Left ventricle myocardium inferior (tissue), 1 donor: ENCODE data around the gene CD164. TPM values are rescaled to one million over a fixed set of nuclear protein-coding genes. Genes with fewer than 3 reads are reported as not detected.

ENCODE experiments used
- DNase-seq: peaks from one replicate; pipeline ENCODE4 v3.0.0-alpha.2; 2020
- H3K27ac ChIP-seq: fragments of 200-600 bp; replicated peaks from 2 replicates; pipeline ENCODE4 v1.8.0; 2021
- H3K27me3 ChIP-seq: fragments of 200-600 bp; 2 replicates; pipeline ENCODE4 v1.8.0; 2021; ENCODE audit warnings: low read depth
- H3K36me3 ChIP-seq: fragments of 200-600 bp; 2 replicates; pipeline ENCODE4 v1.8.0; 2021
- H3K4me1 ChIP-seq: fragments of 200-600 bp; 2 replicates; pipeline ENCODE4 v1.8.0; 2021
- H3K4me3 ChIP-seq: fragments of 200-600 bp; 2 replicates; pipeline ENCODE4 v1.8.0; 2021; ENCODE audit warnings: mild to moderate bottlenecking, moderate library complexity
- H3K9me3 ChIP-seq: fragments of 200-600 bp; replicated peaks from 2 replicates; pipeline ENCODE4 v1.8.0; 2021
- intact Hi-C: fragments of 100-400 bp; cut with micrococcal nuclease; formaldehyde crosslinking; loops from one replicate; pipeline ENCODE4 v1.11.0; 2022
- total RNA-seq: library from RNA; stranded (reverse); fragmentation: NEBNext Ultra II Directional; extraction: Animal tissue kit (Norgen Biotek cat#: 25700); gene quantifications from one replicate; pipeline ENCODE4 v1.2.1, GENCODE V29; 2021
- TF ChIP-seq, protein P1 (sequence below): fragments of 200-600 bp; IDR thresholded peaks from 2 replicates; pipeline ENCODE4 v1.8.0; 2021; ENCODE audit warnings: antibody characterized with exemption, mild to moderate bottlenecking, borderline replicate concordance
- donor health status: DM: no; HTN: yes; CAD: no; lungs with severe emphysema.

The CD164 gene
- total RNA-seq, 1 donor from 2014 or later, result 93.3 TPM

- TF ChIP-seq, protein P1, sequence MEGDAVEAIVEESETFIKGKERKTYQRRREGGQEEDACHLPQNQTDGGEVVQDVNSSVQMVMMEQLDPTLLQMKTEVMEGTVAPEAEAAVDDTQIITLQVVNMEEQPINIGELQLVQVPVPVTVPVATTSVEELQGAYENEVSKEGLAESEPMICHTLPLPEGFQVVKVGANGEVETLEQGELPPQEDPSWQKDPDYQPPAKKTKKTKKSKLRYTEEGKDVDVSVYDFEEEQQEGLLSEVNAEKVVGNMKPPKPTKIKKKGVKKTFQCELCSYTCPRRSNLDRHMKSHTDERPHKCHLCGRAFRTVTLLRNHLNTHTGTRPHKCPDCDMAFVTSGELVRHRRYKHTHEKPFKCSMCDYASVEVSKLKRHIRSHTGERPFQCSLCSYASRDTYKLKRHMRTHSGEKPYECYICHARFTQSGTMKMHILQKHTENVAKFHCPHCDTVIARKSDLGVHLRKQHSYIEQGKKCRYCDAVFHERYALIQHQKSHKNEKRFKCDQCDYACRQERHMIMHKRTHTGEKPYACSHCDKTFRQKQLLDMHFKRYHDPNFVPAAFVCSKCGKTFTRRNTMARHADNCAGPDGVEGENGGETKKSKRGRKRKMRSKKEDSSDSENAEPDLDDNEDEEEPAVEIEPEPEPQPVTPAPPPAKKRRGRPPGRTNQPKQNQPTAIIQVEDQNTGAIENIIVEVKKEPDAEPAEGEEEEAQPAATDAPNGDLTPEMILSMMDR, result no peak
- Histone ChIP-seq H3K36me3 (no peaks in the 10 kb centered on the region), H3K27me3 (no peaks in the 10 kb centered on the region), H3K4me1 (peaks cover 7% of the 10 kb centered on the region), H3K27ac (no peak overlapping the region), H3K9me3 (no peaks in the 10 kb centered on the region), H3K4me3 (no peak overlapping the region)
- intact Hi-C loops, result no loop called here
- no peak for DNase-seq
Measured at GRCh38 chr6:109320072-109320471, 62.2 kb downstream of the CD164 start.

GRCh38 chr6:109318328-109318876, 63.9 kb downstream of the CD164 start:
- H3K36me3 ChIP-seq, result no peaks in the 10 kb centered on the region
- no peak overlapping the region for H3K4me3 ChIP-seq
- H3K4me1 ChIP-seq, result peaks cover 7% of the 10 kb centered on the region
- intact Hi-C loops, result no loop called here
- no peaks in the 10 kb centered on the region for H3K9me3 ChIP-seq
- H3K27me3 ChIP-seq, result no peaks in the 10 kb centered on the region
- TF ChIP-seq, protein P1, result no peak
- peak overlapping the region; percentile 59 for H3K27ac ChIP-seq
- no peak for DNase-seq

DNA sequence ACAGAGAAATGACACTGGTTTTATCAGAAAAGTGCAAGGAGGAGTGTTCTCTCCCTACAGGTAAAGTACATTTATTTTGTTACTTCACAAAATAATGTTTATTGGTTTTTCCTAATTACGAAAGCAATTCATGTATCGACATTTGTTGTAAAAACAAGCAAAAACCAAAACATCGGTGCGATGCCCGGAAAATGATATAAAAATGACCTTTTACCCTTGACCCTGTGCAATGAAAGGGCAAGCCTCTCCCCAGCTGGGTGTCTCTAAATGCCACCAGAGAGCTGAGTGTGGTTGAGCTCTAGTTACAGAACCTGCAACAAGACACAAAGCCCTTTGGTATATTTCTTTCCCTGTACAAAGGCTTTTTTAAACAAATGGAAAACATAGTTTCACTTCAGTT, 65.4 kb downstream of the CD164 start:
- peaks cover 7% of the 10 kb centered on the region for H3K4me1 ChIP-seq
- H3K27ac ChIP-seq, result no peak overlapping the region
- H3K36me3 ChIP-seq, result no peaks in the 10 kb centered on the region
- TF ChIP-seq, protein P1, result no peak
- H3K9me3 ChIP-seq, result no peaks in the 10 kb centered on the region
- no peaks in the 10 kb centered on the region for H3K27me3 ChIP-seq
- H3K4me3 ChIP-seq, result no peak overlapping the region
- intact Hi-C loops, result no loop called here
- no peak for DNase-seq

Other genes starting within 250 kb of the CD164 start
- 3.9 TPM for gene PPIL6, start 58.2 kb upstream of the CD164 start, total RNA-seq
- gene SMPD2, start 58.3 kb upstream of the CD164 start, total RNA-seq, result 3.5 TPM
- gene MICAL1, start 73.3 kb upstream of the CD164 start, total RNA-seq, result 5.6 TPM
- gene ZBTB24, start 100.8 kb upstream of the CD164 start, total RNA-seq, result 2.6 TPM